Prostate gland (tissue), 2 donors: ENCODE data around the gene PTPRS.

Source experiments
- CTCF ChIP-seq, 4 experiments: fragments of 200-600 bp in 2 of 4; fragments of 450-650 bp in 2 of 4; sonication (generic) in 2 of 4; IDR thresholded peaks; 1 replicate in 3 of 4; 2 replicates in 1 of 4; pipeline ENCODE4 v1.5.1; 2016 to 2019; ENCODE audit warnings: antibody characterized with exemption in 4 of 4, mild to moderate bottlenecking in 2 of 4, moderate library complexity in 2 of 4
- POLR2A ChIP-seq: fragments of 450-650 bp; IDR thresholded peaks from one replicate; pipeline ENCODE4 v1.6.1; 2016; ENCODE audit warnings: antibody characterized with exemption, mild to moderate bottlenecking

- TF ChIP-seq CTCF (IDR thresholded peaks at IDR 0.05): no peak
- TF ChIP-seq POLR2A: no peak
These were observed 35.4 kb downstream of the PTPRS start for GRCh38 chr19:5305163-5305562.
